ENCODE data around the gene ACAA1.

Gene ACAA1

DNA sequence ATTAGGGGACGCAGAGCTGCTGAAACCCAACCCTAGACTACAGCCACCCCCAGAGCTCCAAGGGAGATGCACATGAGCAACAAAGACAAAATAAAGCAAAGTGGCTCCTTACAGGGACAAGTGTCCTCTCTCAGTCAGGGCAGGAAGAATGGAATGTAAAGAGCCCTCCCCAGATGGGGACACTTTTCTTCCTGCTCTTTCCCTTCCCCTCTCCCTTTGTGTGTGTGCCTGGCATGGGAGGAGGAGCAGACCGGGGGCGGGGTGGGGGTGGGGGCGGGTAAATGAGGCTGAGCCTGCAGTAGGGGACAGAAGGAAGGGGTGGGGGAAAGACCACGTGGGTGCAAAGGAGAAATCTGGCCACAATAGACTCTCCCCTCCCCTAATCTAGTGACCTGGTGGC lies 37.4 kb downstream of the ACAA1 start:
- DNase-seq (ENCODE audit: low read depth): no peak
- no peak overlapping the region for H3K4me3 ChIP-seq (ENCODE audit: low read depth, low read length)
- no peak for TF ChIP-seq POLR2A (IDR thresholded peaks at IDR 0.05; ENCODE audit: extremely low read depth, insufficient read length)
- TF ChIP-seq MYC (IDR thresholded peaks at IDR 0.05; ENCODE audit: low read depth, low read length): no peak
- TF ChIP-seq, protein P1, sequence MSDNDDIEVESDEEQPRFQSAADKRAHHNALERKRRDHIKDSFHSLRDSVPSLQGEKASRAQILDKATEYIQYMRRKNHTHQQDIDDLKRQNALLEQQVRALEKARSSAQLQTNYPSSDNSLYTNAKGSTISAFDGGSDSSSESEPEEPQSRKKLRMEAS (IDR thresholded peaks at IDR 0.05; ENCODE audit: low read depth, low read length): no peak
- TF ChIP-seq, protein P2, sequence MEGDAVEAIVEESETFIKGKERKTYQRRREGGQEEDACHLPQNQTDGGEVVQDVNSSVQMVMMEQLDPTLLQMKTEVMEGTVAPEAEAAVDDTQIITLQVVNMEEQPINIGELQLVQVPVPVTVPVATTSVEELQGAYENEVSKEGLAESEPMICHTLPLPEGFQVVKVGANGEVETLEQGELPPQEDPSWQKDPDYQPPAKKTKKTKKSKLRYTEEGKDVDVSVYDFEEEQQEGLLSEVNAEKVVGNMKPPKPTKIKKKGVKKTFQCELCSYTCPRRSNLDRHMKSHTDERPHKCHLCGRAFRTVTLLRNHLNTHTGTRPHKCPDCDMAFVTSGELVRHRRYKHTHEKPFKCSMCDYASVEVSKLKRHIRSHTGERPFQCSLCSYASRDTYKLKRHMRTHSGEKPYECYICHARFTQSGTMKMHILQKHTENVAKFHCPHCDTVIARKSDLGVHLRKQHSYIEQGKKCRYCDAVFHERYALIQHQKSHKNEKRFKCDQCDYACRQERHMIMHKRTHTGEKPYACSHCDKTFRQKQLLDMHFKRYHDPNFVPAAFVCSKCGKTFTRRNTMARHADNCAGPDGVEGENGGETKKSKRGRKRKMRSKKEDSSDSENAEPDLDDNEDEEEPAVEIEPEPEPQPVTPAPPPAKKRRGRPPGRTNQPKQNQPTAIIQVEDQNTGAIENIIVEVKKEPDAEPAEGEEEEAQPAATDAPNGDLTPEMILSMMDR (IDR thresholded peaks at IDR 0.05; ENCODE audit: low read depth, low read length): no peak

DNA sequence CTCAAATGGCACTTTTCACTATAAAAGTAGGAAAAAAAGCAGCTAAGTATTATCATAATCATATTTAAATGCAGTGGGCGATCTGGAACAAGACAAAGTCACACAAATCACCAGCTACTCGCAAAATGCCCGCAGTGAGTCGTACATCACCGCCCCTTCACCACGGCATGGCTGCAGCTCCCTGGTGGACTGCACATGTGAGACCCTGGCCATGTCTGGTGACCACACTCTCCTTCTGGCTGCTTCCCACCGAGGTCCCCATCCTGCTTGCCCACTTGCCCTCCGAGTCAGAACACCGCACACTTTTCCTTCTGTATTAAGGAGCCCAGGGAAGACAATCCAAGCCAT lies 38.6 kb downstream of the ACAA1 start:
- TF ChIP-seq MYC (IDR thresholded peaks at IDR 0.05; ENCODE audit: low read depth, low read length): no peak
- TF ChIP-seq POLR2A (IDR thresholded peaks at IDR 0.05; ENCODE audit: extremely low read depth, insufficient read length): no peak
- TF ChIP-seq, protein P2 (IDR thresholded peaks at IDR 0.05; ENCODE audit: low read depth, low read length): no peak
- TF ChIP-seq, protein P1 (IDR thresholded peaks at IDR 0.05; ENCODE audit: low read depth, low read length): no peak
- DNase-seq (ENCODE audit: low read depth): no peak
- H3K4me3 ChIP-seq (ENCODE audit: low read depth, low read length): no peak overlapping the region

DNA sequence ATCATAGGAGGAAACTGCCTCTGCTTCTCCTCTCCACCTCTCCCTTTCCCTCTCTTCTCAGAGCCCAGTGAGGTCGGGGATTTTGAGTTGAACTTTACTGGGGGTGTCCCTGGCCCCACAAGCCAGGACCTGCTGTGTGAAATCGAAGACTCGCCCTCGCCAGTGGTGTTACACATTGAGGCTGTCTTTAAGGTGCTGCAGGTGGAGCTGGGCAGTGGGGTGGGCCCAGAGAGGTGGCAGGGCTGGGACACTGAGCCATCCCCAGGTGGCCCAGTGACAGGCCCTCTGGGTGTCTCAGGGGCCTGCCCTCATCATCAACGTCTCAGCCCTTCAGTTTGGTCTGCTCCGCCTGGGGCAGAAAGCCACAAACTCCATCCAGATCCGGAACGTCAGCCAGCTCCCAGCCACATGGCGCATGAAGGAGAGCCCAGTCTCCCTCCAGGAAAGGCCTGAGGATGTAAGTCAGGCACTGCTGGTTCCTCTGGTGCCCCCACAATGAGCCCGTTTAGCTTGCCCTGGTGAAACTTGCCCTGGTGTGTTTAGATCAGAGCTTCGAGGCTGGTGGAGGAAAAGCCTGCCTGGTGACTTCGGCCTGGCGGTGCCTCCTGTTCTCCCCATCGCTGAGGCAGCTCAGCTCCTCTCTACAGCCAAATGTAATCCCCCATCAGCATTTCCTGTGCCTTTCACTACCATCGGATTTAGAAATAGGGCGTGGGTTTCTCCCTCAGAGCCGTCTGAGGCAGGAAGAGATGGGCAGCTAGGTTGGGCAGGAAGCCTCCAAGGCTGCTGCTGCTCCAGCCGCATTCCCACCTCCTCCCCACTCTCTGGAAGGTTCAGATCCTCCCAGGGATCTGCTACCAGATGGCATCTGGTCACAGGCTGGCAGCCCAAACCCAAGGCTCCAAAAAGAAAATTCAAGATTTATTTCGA lies 39.2 kb downstream of the ACAA1 start:
- no peak for DNase-seq (ENCODE audit: low read depth)
- H3K4me3 ChIP-seq (ENCODE audit: low read depth, low read length): no peak overlapping the region
- TF ChIP-seq POLR2A (IDR thresholded peaks at IDR 0.05; ENCODE audit: extremely low read depth, insufficient read length): no peak
- TF ChIP-seq, protein P1 (IDR thresholded peaks at IDR 0.05; ENCODE audit: low read depth, low read length): no peak

DNA sequence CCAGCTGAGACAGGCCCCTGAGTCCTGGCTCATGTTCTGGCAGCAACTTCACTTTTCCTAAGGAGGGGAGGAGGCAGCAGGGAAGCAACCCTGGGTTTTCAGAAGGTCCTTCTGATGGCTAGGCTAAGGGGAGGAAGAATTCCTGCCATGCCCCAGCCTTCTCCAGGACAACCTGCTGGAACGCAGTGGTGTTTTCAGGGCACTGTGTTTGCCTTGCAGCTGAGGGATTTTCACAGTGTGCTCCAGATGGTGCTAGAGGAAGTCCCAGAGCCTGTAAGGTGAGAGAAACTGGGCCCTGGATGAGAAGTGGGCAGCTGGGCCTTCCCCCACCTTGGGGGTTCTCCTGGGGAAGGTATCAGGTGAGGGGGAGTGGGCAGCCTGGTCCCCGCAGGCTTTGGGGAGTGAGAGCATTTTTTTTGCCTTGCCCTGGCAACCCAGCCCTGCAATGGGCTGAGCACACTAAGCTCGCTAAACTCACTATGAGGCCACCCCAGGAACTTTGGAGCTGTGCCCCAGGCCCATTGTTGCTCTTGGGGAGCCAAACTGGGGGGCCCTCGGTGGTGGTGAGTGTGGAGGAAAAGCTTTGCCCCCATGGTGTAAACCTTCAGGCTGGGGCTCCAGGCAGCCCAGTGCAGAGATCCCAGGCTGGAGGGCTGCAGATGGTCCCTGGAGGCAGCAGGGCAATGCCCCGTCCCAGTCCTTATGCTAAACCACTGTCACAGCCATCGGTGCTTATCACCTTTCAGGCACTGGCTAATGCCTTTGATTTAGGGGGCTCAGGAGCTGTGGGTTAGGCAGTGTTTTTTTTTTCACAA lies 41.1 kb downstream of the ACAA1 start:
- TF ChIP-seq, protein P2 (IDR thresholded peaks at IDR 0.05; ENCODE audit: low read depth, low read length): no peak
- no peak for TF ChIP-seq MYC (IDR thresholded peaks at IDR 0.05; ENCODE audit: low read depth, low read length)
- TF ChIP-seq POLR2A (IDR thresholded peaks at IDR 0.05; ENCODE audit: extremely low read depth, insufficient read length): no peak
- TF ChIP-seq, protein P1 (IDR thresholded peaks at IDR 0.05; ENCODE audit: low read depth, low read length): no peak
- no peak for DNase-seq (ENCODE audit: low read depth)
- no peak overlapping the region for H3K4me3 ChIP-seq (ENCODE audit: low read depth, low read length)

DNA sequence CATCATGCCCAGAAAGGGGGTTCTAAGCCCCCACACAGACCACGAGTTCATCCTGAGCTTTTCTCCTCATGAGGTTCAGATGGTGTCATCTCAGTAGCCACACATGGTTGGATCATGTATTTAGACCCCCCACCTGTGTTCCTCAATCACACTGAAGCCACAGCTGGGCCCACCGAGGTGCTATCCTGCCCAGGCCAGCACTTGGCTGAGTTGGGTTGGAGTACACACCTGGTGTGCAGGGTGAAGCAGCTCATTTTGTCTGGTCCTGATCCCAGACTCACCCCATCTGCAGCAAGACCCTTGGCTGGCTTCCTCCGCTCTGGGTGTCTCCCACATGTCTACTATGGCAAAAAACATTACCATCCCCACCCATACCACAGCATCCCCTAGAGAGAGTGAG lies 41.9 kb downstream of the ACAA1 start:
- no peak overlapping the region for H3K4me3 ChIP-seq (ENCODE audit: low read depth, low read length)
- DNase-seq (ENCODE audit: low read depth): no peak
- TF ChIP-seq, protein P2 (IDR thresholded peaks at IDR 0.05; ENCODE audit: low read depth, low read length): no peak
- TF ChIP-seq, protein P1 (IDR thresholded peaks at IDR 0.05; ENCODE audit: low read depth, low read length): no peak
- TF ChIP-seq POLR2A (IDR thresholded peaks at IDR 0.05; ENCODE audit: extremely low read depth, insufficient read length): no peak
- TF ChIP-seq MYC (IDR thresholded peaks at IDR 0.05; ENCODE audit: low read depth, low read length): no peak
